AG09319 (cell line): Measurements from ENCODE around the gene RNF39.
A peak's percentile ranks its signal among the peaks of the same experiment; 100 is the strongest.

Experiments used
- DNase-seq: peaks from one replicate; pipeline ENCODE4 v3.0.0-alpha.2; 2010; ENCODE audit warnings: low read depth; ENCODE audit errors: extremely low read depth
- CTCF ChIP-seq: IDR thresholded peaks from 2 replicates; pipeline ENCODE4 v1.5.1; 2011; ENCODE audit warnings: low read depth, mild to moderate bottlenecking, inconsistent platforms, low read length, moderate library complexity

RNF39 gene

DNA sequence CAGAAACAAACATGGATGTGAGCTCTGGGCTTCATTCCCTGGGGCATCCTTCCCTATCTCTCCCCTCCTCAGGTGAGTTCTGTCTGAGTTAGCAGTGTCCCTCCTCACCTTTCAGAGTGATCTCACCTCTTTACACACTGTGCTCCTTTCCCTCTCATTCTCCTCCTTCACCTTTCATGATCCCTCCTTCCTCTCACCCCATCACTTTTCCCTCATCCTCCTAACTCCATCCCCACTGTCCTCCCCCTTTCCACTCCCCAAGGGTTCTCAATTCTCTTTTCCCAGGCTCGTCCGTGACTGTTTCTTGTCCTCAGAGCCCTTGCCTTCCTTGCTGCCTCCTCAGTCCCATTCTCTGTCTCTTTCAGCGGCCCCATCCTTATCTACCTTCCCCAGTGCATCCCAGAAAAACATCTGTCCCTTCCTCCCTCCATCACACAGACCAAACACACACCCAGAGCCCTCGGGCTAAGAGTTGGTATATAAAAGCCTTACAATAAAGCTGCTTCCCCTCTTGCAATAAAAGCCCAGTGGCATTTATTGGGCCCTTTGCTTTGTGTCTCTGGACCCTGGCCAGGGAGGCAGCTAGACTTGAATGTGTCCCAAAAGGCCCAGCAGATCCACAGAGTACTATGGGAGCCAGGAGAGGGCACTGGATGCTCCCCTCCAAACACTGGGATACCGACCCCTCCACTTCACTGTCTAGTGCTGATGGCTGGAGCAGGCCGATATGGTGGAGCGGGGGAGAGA is 1.9 kb downstream of the RNF39 start:
- no peak for TF ChIP-seq CTCF
- DNase-seq = no peak

DNA sequence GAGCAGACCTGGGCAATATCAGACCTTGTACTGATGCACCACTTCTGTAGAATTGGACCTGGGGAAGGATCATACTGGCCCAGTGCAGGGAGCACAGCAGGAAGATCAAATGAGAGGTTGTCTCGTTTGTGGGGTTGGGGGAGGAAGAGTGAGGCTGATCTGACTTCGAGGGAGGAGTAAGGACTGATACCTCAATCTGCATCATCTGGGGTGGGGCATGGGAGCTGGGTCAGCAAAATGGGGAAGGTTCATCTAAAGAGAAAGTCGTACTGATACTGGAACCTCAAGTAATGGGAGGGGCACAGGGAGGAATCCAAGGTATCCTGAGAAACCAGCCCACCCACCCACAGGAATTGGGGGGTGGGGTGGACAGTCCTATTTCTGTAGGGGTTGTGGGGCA is 3.7 kb downstream of the RNF39 start:
- DNase-seq = no peak
- TF ChIP-seq CTCF = no peak

DNA sequence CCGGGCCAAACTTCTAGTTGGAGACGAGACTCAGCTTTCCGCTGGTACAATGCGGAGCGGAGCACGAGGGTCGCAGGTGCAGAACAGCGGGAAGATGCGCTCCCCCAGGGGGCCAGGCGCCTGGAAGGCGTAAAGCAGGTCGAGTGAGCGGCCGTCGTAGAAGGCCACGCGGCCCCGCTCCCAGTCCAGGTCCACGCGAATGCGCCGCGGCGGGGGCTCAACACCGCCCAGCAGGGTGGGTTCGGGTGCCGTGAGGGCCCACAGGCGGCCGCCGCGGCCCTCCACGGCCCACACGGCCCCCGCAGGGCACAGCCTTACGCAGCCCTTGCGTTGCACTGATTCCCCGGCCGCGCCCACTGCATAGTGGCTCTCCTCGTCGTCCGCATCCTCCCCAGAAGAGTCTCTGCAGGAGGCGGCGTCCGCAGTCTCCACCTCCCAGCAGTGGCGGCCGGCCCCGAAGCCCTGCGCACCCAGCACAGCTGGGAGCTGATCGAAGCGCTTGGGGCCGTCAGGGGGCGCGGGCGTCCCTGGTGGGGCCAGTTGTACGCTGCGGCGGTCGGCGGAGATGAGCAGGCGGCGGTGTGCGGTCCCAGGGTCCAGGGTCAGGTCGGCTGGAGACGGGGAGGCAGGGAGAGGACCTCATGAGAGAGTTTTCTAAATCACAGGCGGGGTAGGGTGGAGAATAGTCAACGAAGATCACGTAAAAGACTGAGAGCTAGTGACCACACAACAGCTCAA is 4.3 kb downstream of the RNF39 start:
- DNase-seq = no peak
- no peak; the same call in 1 of the 2 replicates for TF ChIP-seq CTCF

GRCh38 chr6:30067460-30068139 is 8.0 kb downstream of the RNF39 start:
- TF ChIP-seq CTCF = no peak
- DNase-seq = no peak

- peak; percentile 98 for DNase-seq
Observed at GRCh38 chr6:30066577-30067459, 8.8 kb downstream of the RNF39 start, which contains the start of gene PPP1R11. TSS of gene PPP1R11 (plus strand) at chr6:30067198. CDS start at chr6:30067411, 213 bp downstream.

GRCh38 chr6:30066082-30066481 is 9.5 kb downstream of the RNF39 start:
- DNase-seq = no peak
- TF ChIP-seq CTCF = no peak

More at GRCh38 chr6:30066577-30067459, 8.8 kb downstream of the RNF39 start, which contains the start of gene PPP1R11:
- TF ChIP-seq CTCF = no peak
